ENCODE measurements around the gene SPAG9. TPM values are rescaled to one million over a fixed set of nuclear protein-coding genes. Genes with fewer than 3 reads are reported as not detected.

Gene SPAG9
- total and polyA plus RNA-seq, 2 experiments from 2014 or later = 13.7 to 45.0 TPM

GRCh38 chr17:51119415-51120356, 982 bp downstream of the SPAG9 start:
- peak overlapping the region; percentile 66; the same call in 1 of the 2 replicates for H2AFZ ChIP-seq
- no peaks in the 10 kb centered on the region for H3K27me3 ChIP-seq (ENCODE audit: insufficient read depth)
- peak overlapping the region; percentile 72 for H3K4me2 ChIP-seq
- Mint-ChIP-seq H3K4me3 (peak overlapping the region; percentile 95), H3K36me3 (ENCODE audit: low read depth) (no peaks in the 10 kb centered on the region), H3K4me1 (peaks cover 20% of the 10 kb centered on the region), H3K9me3 (no peaks in the 10 kb centered on the region), H3K27ac (peak overlapping the region; percentile 95), H3K27me3 (ENCODE audit: insufficient read depth, low read depth, poor library complexity) (peaks cover 1% of the 10 kb centered on the region)
- H3K4me1 ChIP-seq (ENCODE audit: insufficient read depth) = peaks cover 20% of the 10 kb centered on the region
- peak overlapping the region; percentile 99 for H3K4me3 ChIP-seq
- H4K20me1 ChIP-seq (replicated peaks; ENCODE audit: insufficient read depth) = peaks cover 21% of the 10 kb centered on the region
- no peaks in the 10 kb centered on the region for H3K9me2 ChIP-seq (ENCODE audit: insufficient read depth)
- DNase-seq (ENCODE audit: low spot score) = peak; percentile 71
- H3K27ac ChIP-seq (ENCODE audit: low read depth) = peak overlapping the region; percentile 1; the same call in 1 of the 2 replicates
- TF ChIP-seq JUNB (IDR thresholded peaks at IDR 0.05; ENCODE audit: unreplicated experiment) (no peak), POLR2AphosphoS5 (IDR thresholded peaks at IDR 0.05; ENCODE audit: low read depth) (no peak), EZH2 (IDR thresholded peaks at IDR 0.05; ENCODE audit: low read depth, unreplicated experiment) (no peak), CTCF (conservative IDR thresholded peaks at IDR 0.05; ENCODE audit: low read depth in 2 of 2) (peak; percentile 30 to 42; a peak in 3 of 4 replicates), REST (IDR thresholded peaks at IDR 0.05; ENCODE audit: unreplicated experiment) (peak; percentile 58), ZNF114 (CRISPR knock-in tag; IDR thresholded peaks at IDR 0.05) (no peak), NANOG (IDR thresholded peaks at IDR 0.05; ENCODE audit: borderline replicate concordance) (no peak), ETS1 (IDR thresholded peaks at IDR 0.05) (no peak), CREB1 (CRISPR knock-in tag; IDR thresholded peaks at IDR 0.05; ENCODE audit: low read depth) (no peak), ZNF462 (CRISPR knock-in tag; IDR thresholded peaks at IDR 0.05) (no peak), ZNF331 (CRISPR knock-in tag; IDR thresholded peaks at IDR 0.05; ENCODE audit: low read depth) (no peak)
- H3K36me3 ChIP-seq (ENCODE audit: insufficient read depth) = no peaks in the 10 kb centered on the region
- peaks cover 51% of the 10 kb centered on the region for H3K79me2 ChIP-seq (replicated peaks; ENCODE audit: insufficient read depth)
- ATAC-seq = peak; percentile 58
- H3F3A ChIP-seq (replicated peaks; ENCODE audit: low read depth) = no peaks in the 10 kb centered on the region; the same call in 1 of the 2 replicates
